Fibroblast of the aortic adventitia (primary cell): ENCODE results near the gene EPHA5. TPM values are rescaled to one million over a fixed set of nuclear protein-coding genes. Genes with fewer than 3 reads are reported as not detected.

Experiments used
- DNase-seq: peaks from one replicate; pipeline ENCODE4 v3.0.0-alpha.2; 2010; ENCODE audit warnings: low read depth
- H3K4me3 ChIP-seq: 2 replicates; pipeline ENCODE4 v1.5.1; 2011; ENCODE audit warnings: low read depth, mild to moderate bottlenecking, control low read depth, low read length, moderate library complexity
- total RNA-seq: library from RNA; depleted of rRNA; stranded (reverse); fragments of >200 nt; gene quantifications from 2 replicates; pipeline ENCODE4 v1.2.3, GENCODE V29; 2012; ENCODE audit warnings: low replicate concordance
- TF ChIP-seq, protein P1 (sequence below): IDR thresholded peaks from 2 replicates; pipeline ENCODE4 v1.5.1; 2011; ENCODE audit warnings: mild to moderate bottlenecking, low read length, control low read depth, inconsistent platforms; ENCODE audit not compliant: insufficient read depth

EPHA5 gene
- total RNA-seq, 1 donor: 50.2 TPM

DNA sequence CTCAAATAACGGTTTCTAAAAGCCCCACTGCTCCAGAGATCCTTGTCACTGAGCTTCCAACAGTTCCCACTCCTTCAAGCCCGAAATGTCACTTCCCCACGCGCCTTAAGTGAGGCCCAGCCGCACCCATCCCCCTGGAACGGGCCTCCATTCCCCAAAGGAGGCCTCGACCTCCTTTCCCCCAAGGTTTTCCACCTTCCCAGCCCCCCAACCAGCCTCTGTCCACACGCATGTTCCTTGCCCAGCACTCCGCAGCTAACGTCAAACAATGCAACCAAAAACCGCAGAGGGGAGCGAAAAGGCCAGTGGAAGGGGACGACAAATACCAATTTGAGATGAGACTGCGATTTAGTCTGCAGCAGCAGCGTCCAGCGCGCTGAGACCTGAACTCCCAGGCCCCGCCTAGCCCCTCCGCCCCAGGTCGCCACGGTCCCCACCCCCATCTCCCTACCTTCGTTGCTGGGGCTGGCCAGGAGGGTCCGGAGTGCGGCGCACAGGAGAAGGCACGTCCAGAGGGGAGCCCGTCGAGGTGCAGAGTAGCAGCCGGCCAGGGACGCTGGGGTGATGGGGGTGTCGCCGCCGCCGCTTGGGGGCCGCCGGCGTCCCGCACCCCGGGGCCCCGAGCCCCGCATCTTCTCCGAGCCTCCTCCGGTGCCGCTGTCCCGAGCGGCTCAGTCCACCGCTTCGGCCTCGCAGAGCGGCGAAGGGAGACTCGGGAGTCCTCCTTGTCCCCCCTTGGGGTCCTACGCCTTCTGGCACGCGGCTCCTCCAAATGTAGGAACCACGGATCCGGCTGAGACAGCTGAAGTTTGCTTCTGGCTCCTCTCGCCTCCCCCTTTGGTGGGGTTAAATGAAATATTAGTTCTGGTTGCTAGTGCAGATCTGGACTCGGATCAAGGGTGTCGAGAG lies 924 bp downstream of the EPHA5 start:
- TF ChIP-seq, protein P1, sequence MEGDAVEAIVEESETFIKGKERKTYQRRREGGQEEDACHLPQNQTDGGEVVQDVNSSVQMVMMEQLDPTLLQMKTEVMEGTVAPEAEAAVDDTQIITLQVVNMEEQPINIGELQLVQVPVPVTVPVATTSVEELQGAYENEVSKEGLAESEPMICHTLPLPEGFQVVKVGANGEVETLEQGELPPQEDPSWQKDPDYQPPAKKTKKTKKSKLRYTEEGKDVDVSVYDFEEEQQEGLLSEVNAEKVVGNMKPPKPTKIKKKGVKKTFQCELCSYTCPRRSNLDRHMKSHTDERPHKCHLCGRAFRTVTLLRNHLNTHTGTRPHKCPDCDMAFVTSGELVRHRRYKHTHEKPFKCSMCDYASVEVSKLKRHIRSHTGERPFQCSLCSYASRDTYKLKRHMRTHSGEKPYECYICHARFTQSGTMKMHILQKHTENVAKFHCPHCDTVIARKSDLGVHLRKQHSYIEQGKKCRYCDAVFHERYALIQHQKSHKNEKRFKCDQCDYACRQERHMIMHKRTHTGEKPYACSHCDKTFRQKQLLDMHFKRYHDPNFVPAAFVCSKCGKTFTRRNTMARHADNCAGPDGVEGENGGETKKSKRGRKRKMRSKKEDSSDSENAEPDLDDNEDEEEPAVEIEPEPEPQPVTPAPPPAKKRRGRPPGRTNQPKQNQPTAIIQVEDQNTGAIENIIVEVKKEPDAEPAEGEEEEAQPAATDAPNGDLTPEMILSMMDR: no peak
- DNase-seq: peak; percentile 67
- peak overlapping the region; percentile 80 for H3K4me3 ChIP-seq

DNA sequence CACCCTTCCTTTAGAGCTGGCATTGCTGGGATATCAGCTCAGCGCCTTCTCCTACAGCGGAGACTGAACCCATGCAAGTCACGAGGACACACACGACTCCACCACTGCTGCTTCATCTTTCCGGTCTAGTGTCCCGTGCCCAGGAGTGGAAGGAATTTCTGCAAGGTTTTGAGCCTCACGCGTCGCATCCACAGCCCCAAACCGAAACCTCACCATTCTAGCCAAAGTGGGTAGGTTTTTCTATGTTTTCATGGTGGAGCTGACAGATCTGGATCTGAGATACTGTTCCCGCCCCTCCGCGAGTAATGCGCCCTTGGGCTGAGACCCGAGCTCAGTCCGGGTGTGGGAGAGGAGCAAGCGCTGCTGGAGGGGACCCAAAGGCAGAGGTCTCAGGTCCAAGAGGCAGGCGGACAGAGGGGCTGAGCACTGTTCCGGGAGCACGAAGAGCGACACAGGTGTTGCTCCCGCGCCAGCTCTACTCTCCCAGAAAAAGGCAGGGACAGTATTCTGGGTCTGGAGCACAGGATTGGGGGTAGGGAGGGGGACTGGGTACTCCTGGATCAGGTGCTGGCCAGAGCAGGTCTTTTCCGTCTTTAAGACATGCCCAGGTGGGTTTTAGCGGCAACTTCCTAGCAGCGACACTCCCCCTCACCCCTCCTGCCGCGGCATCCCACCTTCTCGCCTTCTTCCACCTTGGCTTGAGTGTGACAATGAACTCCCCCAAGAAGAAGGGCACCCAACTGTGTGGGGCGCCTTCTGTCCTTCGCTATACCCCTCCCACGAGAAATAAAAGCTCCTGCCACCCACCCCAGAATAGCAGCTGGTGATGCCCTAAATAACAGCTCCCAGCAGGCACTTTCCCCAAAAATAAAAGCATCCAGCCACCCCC lies 1.8 kb downstream of the EPHA5 start:
- TF ChIP-seq, protein P1: no peak
- peak overlapping the region; percentile 80 for H3K4me3 ChIP-seq
- DNase-seq: peak; percentile 67

DNA sequence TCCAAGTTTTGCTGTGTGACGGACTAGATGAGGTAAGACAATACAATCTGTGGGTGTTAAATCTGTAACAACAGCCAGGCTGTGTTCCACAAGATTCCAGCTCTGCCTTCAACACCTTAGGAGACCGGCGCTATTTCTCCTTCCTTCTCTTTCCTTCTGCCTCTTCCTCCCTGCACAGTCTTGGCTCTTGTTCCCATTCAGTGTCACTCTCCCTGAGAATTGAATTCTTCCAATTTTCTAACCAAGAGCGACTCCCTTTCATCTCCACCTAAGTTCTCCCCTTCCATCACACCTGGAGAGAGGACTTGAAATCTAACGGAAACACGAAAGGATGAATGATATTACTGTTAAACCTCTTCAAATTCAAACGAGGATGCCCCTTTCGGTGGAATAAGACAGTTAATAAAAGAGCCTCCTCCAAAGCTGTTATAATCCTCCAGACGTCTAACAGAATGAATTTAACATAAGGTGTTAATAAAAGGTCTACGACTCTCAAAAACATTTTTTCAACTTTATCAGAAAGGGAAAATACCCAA lies 2.7 kb downstream of the EPHA5 start:
- H3K4me3 ChIP-seq: peak overlapping the region; percentile 80
- TF ChIP-seq, protein P1: no peak

DNA sequence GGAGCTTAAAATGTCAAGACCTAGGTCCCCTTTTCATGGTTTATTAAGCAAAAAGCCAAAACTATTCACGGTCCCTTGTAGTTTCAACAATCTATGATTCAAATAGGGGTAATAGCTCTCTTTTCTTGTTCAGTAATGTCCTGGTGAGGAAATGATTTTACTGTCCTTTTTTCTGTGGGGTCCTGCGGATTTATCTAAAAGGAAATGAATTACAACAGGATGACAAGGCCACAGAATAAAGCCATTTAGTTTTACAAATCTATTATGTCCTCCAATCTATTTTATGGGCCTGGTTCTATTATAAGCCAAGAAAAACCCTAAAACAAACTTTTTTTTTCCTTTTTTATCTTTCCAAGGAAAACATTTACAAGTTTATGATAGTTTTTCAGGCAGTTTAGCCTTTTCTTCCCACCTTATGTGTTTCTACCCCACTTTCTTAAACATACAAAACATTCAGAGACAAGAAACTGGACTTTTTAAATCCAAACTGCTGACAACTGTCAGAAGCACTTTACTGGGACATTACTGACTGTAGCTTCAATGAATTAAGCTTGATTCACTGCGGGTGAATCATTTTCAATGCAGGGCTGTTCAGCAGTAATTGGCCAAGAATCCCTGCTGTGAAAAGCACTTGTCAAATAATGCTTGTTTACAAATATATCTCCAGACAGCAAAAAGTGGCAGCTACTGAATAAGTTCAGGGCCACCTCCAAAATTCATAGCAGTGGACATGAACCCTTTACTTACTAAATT lies 4.3 kb downstream of the EPHA5 start:
- peak overlapping the region; percentile 6 for H3K4me3 ChIP-seq
- TF ChIP-seq, protein P1: no peak
- no peak for DNase-seq

More for the DNA sequence above, 2.7 kb downstream of the EPHA5 start:
- DNase-seq: no peak

DNA sequence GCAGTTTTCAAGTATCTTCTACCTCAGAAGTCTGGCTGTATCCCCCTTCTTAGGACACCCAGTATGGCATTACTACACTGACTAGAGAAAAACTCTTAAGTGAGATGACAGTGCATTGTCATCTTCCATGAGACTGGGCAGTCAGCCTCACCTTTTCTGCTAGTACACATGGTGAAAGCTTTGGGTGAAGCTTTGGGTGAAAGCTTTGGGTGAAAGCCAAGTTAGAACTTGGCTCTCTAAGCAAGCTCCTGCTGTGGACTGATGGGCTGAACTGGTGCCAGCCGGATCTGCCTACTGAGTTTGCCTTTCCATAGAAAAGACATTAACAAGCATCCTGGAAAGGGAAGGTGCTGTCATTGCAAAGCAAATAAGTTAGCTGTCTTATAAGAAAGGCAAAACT lies 8.8 kb downstream of the EPHA5 start:
- TF ChIP-seq, protein P1: no peak
- DNase-seq: peak; percentile 62
- H3K4me3 ChIP-seq: no peak overlapping the region

DNA sequence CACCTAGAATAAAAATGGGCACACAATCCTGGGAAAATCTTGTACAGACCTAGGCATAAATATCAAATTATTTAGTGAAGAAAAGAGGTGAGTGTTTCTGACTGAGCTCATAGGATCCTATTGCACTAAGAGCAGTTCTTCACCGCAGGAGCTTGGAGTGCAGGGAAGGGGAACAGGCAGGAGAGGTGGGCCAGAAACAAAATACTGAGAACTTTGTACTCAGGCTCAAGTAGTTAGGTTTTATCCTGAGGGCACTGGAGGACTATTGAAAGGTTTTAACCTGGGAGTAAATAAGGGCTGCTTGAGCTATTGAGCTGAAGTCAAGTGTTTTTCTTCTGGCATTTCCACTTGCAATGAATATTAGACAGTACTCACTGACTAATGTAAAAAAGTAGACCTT lies 12.2 kb downstream of the EPHA5 start:
- TF ChIP-seq, protein P1: no peak
- H3K4me3 ChIP-seq: no peak overlapping the region
- no peak for DNase-seq
